OCI-LY3 (cell line): ENCODE results near the gene NACA2.

Experiments
- CTCF ChIP-seq: fragments of 200-600, 300-600 bp; sonication (generic); IDR thresholded peaks from 2 replicates; pipeline ENCODE4 v1.5.1; 2014; ENCODE audit warnings: antibody characterized with exemption, low read length, low read depth
- EZH2phosphoT487 ChIP-seq: fragments of 200-600 bp; shearing (Covaris generic); IDR thresholded peaks from 2 replicates; pipeline ENCODE4 v1.6.1; 2018; ENCODE audit warnings: antibody characterized with exemption, mixed run types, low read depth

- no peak for TF ChIP-seq CTCF
- no peak for TF ChIP-seq EZH2phosphoT487
Observed at GRCh38 chr17:61540874-61541273, 50.1 kb downstream of the NACA2 start.
